HG02642 (cell line): ENCODE measurements around the gene STARD10.

Source experiments
- ATAC-seq: cut with Tn5 transposase; IDR thresholded peaks from one replicate; pipeline ENCODE4 v1.9.1; 2021; ENCODE audit warnings: mild to moderate bottlenecking; ENCODE audit not compliant: unreplicated experiment, poor library complexity

Gene STARD10

DNA sequence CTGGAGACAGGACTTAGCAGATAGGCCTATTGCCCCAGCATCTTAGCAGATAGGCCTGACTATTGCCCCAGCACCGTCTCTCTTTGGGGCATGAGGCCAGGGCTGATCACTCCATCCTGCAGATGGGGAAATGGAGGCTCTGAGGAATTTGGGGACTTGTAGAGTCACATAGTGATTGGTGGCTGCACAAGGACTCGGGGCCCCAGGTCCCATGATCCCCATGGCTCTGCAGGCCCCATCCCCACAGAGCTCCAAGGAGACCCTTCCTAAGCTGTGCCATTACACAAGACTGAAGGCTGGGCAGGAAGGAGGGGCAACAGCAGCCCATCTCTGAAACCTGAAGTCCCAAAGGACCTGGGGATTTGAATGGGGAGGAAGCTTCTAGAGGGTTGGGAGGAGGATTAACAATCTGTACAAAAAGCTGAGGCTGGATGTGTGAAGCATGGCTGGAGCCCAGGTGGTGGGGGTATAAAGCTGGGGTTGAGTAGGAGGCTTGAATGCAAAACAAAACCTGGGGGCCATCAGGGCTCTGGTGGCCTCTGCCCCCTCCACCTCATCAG is 43.2 kb downstream of the STARD10 start:
- no peak for ATAC-seq

DNA sequence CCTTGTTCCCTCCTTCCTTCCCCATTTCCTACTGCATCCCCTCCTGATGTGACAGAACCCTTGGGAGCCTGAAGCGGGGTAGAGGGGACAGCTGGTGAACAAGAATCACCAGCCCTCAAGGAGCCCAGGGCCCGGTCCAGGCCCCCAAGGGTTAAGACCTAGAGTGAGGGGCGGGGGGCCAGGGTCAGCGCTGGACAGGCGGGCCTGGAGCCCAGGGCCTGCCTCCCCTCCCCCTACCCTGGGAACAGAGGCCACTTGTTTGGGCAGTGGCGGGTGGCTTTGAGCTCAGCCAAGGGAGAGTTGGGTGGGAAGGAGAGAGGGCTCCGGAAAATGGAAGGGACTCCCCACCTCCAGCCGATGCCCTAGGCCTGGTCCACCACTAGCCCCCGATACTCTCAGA is 43.8 kb downstream of the STARD10 start:
- ATAC-seq: no peak

DNA sequence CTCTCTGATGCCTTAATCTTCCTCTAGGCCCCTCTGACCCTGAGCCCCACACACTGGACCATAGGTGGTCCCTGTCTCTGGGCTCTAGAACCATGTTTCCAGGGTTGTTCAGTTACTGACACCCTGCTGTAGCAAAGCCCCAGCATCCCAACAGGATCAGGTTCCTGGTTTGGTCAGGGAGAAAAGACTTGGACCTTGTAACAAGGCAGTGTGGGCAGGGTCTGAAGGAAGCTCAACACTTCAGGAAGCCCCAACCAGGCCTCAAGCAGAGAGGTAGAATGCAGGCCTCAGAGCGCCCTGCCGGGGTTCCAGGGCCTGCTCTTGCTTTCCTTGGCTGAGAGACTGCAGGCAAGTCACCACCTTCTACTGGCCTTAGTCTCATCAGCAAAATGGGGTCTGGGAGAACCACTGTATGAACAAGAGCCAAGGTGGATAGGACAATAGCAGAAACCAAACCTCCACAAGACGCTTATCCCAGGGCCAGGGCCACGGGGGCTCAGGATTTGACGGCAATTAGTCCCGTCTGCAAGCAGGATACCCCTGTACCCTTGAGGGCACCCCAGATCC is 46.5 kb downstream of the STARD10 start:
- ATAC-seq: no peak

DNA sequence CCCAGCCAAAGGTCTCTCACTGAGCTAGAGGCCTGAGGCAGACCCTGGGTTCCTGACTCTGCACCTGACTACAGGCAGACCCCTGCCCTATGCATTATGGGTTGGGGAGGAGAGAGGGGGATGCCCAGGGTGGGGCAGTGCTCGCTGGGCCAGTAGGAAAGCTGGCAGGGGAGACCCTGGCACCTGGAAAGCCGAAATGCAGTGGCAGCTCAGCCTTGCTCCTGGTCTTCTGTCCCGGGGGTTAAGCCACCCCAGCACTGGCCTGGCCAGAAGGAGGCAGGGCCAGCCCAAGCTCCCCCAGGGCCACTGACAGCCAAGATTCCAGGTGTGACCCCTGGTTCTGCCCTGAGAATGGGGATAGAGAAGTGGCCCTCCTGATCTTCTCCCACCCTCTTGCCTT is 47.0 kb downstream of the STARD10 start:
- no peak for ATAC-seq

DNA sequence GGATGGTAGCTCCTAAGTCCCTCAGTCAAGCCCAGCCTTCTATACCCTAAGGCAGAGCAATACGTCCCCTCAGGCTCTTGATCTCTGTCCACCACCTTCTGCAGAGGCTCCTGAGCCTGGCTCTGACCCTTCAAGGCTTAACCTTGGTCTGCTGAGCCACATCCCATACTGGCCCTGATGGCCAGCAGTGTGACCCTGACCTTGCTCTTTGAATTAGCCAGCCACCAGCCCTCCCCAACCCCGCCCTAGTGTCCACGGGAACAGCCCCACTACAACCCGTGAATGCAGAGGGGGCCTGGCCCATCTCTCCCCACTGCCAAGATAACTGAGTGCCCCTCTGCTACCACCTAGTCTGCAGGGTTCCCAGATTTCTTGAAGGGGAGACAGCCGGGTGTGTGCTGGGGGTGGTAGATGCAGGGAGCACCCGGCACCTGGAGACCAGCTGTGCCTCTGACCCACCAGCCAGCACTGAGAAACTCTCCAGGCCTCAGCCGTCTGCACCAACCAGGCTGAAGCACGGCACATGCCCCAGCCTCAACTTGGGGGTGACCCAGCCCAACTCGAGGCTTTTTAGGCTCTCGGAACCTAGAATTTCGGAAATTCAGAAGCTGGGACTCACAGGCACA is 47.8 kb downstream of the STARD10 start:
- ATAC-seq: no peak

DNA sequence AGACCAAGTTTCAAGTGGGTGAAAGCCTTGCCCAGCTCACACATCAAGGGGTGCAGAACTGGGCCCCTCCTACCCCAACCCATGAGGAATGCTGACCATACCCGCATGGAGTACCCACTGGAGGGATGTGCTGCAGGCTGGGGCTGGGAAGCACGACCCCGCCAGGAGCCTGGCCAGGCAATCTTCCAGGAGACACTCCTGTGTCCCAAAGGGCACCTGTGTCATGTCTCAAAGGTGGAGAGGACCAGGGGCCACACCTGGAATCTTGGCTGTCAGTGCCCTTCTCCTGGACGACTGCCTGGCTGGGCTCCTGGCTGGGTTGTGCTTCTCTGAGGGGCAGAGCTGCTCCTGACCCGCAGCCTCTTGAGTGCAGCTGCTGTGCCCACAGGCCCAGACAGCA is 48.3 kb downstream of the STARD10 start:
- ATAC-seq: no peak

DNA sequence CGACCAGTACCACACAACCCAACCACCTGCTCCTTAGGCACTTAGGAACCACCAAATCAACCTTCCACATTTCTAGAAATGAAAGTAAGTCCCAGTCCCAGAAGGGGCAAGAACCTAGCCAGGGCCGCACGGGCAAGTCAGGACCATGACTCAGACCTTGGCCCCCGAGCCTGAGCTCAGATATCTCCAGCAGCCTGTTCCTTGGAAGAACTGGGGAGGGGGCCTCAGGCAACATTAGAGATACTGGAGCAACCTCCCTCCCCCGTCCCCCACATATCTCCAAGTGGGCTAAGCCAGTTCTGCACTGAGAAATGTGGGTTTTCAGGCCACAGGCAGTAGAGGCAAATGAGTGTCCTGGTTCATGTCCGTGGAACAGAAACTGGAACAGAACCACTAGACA is 49.4 kb downstream of the STARD10 start:
- no peak for ATAC-seq

DNA sequence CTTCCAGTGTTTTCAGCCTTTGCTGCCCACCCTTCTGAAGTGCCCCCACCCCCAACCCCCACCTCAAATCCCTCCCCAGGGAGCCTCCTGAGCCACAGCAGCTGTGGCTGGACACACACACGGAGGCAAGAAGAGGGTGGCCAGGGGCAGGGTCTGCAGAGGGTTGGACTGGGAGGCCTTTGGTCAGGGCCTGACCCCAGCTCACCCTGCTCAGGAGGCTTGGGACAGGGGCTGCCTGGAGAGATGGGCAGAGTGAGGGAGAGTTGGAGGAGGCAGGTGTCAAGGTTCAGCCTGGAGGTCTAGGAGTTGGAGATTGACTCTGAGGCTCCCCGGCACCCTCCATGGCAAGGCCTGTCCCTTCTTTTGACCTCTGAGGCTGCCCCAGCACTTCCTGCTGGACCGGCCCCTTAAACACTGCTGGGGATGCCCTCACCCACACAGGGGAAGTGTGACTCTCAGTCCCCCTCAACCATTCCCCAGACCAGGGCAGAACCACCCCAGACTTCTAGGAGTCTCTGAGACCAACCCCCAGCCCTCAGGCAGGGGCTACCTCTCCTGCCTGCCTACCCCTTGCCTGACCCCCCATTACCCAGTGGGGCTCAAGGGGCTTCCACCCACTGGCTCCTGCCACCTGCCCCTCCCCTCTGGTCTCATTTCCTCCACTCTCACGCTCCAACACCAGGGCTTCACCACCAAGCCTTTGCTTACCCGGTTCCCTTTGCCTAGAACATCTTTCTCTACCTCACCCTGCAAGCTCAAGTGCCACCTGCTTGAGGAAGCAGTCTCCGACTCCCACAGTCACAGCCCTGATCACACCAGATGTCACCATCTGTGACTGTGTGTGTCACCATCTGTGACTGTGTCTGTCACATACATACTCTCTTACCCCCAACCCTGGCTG is 50.3 kb downstream of the STARD10 start:
- ATAC-seq: peak; percentile 52

DNA sequence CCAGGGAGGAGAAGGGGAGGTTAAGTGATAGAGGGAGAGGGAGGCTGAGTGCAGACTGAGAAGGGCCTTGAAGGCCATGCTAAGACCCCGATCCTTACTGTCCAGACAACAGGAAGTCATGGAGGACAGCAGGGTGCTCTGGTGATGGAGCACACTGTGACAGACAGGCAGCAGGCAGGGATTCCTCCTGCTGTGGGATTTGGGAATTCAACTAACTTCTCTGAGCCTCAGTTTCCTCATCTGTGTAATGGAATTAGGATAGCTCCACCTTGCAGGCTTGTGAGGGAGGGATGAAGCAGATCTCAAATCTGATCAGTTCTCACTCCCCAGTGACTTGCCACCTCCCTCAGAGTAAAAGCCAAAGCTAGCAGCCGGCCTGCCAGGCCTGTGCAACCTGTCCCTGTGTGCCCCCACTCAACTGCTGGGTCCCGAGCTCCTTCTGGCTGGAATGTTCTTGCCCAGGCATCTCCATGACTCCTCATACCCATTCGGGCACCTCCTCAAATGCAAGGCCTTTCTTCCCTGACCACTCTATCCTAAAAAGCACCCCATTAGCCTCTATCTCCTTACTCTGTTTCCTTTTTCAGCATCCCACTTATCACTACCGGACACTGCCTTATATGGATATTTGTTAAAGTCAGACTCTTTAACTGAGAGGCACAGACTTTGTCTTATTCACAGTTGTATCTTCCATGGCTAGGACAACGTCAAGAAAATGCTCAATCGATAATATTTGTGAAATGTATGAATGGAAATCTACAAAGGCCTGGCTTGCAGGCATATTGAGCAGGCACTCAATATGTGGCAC is 51.1 kb downstream of the STARD10 start:
- ATAC-seq: no peak

DNA sequence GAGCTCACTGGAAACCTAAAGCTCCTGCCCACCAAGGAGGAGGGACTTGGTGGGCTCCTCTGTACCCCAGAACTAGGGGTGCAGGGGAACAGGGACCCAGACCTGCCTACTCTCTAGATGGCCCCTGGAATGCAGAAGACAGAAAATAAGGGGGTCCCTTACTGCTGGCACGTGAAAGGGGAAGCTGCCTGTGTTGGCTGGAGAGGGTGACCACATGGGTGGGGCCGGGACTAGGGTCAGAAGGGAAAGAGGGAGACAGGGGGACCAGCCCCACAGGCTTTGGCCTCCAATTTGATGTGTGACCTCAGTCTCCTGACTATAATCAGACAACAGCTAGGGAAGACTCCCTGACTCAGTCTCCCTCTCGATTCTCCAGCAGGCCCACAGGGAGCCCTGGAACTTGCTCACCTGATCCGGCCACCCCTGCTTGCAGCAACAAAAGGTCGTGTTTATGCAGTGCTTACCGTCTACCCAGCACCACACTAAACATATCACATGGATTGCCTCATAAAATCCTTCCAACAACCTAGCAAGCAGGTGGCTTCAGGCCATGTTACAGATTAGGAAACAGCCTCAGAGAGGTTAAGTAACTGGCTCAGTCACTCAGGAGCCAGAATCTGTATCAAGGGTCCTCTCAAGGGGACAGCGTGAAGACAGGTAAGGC is 51.9 kb downstream of the STARD10 start:
- ATAC-seq: no peak

DNA sequence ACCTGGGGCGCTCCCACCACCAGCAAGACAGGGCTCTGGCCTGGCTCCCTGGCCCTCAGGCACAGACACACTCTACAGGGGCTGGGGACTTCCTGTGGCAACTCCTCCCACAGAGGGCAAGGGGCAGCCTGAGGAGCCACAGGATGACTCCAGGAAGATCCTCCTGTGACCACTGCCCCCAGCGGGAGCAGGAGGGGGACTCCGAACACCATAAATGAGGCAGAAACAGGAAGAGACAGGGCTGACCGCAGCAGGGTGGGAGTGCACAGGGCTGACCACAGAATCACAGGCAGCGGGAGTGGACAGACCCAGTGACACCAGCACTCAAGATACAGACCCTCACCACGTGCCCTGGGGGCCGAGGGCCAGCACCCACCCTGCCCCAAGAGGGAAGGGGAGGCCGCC is 52.4 kb downstream of the STARD10 start:
- ATAC-seq: no peak

DNA sequence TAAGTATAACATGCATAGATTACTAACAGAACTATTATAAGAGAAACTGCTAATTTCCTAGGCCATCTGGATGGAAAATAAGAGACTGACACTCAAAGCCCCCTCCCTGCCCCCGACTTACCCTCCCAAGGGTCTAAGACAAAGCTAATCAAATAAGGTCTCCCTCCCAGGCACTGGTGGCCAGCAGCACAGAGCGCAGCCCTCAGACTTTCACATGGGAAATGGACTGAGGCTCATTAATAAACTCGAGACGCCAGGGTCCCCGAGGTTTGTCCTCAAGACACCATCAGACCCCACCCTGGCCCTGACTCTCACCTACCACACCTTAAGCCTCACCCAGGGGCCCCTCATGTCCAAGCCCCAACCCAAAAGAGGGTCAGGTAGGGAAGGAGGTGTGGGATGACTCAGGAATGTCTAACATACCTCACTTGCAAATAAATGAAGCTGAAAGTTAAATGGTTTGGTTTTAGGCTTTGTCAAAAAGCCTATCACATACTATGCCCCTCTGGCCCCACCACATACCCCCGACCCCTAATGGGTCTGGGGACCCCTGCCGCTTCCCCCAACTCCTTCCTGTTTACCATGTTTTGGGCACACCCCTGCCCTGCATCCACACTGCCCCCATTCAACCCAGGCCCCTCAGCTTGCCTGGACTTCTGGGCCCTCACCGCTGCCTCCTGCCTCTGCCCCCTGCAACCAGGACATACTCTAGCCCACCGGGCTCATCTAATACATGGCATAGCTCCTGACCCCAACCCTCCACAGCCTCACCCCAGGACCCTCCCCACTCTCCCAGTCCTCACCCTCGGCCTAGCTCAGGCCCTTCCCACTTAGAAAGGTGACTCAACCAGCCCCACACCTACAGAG is 53.1 kb downstream of the STARD10 start:
- ATAC-seq: no peak

DNA sequence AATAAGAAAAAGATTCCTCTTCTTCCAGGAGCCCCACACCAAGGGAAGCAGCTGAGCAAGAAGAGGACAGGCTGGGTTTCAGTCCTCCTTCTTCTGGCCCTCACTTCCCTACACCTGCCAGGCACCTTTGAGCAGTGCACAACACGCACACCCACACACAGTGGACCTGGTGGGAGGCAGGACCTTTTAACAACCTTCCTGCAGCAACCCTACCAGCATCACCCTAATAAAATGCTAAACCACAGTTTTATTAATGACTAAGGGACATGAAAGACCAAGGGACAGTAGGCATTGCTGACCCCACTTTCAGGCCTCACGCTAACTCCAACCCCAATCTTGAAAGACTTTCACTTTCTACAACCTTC is 53.8 kb downstream of the STARD10 start:
- no peak for ATAC-seq

DNA sequence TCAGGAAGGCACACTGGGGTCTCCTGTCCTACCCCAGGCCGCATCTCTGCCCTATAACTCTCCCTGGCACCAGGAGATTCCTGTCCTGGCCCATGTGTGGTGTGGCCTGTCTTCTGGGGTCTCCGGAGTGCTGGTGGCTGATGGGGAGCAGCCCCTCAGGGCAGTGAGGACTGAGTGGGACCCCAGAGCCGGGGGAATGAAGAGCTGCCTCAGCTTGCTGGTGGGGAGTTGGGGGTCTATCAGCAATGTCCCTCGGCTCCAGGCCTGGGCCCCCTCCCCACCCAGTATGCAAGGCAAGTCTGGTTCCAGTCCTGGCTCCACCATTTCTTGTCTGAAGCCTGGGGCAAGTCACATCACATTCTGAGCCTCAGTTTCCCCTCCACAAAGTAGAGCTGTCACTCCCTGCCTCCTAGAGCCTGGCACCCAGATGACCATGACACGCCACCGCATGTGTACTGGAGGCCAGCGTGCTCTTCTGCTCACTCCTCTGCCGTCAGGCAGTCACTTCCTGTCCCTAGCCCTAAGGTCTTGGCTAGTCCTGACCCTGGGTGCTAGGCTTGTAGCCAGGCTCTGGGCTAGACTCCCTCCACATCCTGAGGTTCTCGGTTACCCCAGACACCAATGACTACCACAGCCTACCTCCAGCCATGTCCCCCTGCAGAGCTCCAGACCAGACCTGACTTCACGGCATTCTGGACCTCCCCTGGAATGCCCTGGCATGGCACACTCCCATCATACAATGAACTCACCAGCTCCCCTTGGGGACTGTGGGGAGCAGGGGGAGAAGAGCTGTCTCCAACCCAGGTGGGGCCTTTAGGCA is 54.4 kb downstream of the STARD10 start:
- no peak for ATAC-seq

DNA sequence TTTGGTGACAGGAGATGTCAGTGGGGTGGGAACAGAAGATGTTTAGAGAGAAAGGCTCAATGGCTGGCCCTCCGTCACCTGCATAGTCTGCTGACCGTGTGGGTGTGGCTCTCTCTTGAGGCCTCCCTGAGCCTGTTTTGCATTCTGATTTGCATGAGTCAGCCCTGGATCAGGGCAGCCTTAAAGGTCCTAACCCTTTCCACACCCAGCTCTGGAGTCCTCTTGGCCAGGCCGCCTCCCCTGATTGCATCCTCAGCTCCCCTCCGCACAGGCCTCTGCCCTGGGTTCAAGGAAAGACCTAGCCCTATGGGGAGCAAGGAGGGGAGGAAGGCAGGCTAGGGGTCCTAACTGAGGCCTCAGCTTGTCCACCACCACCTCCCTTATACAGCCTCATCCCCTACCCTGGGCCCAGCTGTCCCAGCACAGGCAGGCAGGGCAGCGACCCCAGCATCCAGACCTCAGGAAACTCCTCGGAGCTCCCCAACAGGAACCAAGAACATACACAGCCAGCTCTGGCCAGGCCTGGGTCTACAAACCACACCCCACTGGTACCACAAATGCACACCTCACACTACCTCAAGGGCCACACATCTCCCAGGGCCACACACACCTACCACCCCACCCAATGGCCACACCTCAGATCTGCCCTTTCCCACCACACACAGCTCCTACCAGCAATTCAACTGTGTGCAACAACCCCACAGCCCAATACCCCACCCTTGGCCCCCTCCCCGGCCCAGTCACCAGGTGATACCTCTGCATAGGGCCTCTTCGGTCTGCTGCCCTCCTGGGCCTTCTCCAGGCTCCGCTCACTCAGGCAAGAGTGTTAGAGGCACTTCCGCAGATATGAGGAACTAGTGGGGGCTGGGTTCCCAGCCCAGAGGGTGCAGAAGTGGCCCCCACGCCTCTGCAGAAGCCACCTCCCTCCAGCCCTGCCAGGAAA is 55.4 kb downstream of the STARD10 start:
- ATAC-seq: peak; percentile 39

DNA sequence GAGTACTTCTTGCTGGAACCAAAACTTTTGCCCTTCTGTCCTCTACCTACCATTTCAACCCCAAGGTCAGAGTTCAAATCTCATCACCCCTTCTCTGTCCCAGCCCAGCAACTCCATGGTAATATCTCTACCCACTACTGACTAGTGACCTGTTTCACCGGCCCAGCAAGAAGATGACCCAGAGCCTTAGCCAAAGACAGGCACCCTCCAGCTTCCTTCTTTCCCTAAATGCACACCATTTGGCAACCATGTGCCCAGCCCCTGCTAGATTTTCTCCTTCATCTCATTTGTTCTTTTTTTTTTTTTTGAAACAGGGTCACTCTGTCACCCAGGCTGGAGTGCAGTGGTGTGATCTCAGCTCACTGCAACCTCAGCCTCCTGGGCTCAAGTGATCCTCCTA is 56.5 kb downstream of the STARD10 start:
- ATAC-seq: no peak

DNA sequence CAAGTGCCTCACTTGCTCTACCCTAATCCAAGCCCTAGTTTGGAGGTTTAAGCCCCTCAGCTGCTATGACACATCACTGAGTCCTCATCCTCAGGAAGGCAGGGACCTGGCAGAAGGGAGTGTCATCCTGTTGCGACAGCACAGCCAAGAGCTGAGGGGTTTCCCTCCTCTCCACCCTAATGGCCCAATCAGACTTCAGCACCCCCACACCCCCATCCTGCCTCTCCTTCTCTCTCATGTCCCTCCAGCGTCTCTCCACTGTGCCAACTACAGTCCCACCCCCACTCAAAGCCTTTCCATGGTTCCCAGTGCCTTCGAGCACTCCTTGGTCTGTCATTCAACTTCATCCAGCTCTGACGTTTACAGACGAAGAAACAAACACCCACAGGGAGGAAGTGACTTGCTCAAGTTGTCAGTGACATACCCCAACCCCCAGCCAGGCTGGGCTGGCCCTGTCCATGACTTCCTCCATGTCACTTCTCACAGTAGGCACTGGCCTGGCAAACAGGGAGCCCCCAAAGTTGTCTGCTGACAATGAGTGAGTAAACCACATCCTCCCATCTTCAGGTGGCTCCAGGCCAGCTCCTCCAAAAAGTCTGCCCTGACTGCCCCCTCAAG is 57.3 kb downstream of the STARD10 start:
- no peak for ATAC-seq
